ENCODE measurements around the gene LDB3.

GRCh38 chr10:86664341-86665217 is 3.7 kb upstream of the LDB3 start:
- no peak for TF ChIP-seq JUNB (CRISPR knock-in tag; conservative IDR thresholded peaks at IDR 0.05)
- TF ChIP-seq NBN (IDR thresholded peaks at IDR 0.05; ENCODE audit: low read depth) = no peak
- no peak for TF ChIP-seq EZH2 (IDR thresholded peaks at IDR 0.05; ENCODE audit: borderline replicate concordance, low read depth, low read length)
- no peak for TF ChIP-seq HDAC6 (IDR thresholded peaks at IDR 0.05; ENCODE audit: low read depth, low read length)
- no peak for TF ChIP-seq CTCF (IDR thresholded peaks at IDR 0.05 in 2 of 3, conservative IDR thresholded peaks at IDR 0.05 in 1 of 3; ENCODE audit: insufficient read depth in 2 of 3, low read depth in 1 of 3, low read length in 3 of 3)
- TF ChIP-seq MBD1 (CRISPR knock-in tag; IDR thresholded peaks at IDR 0.05) = no peak
- TF ChIP-seq ATF3 (IDR thresholded peaks at IDR 0.05) = no peak
- TF ChIP-seq ATF3 (CRISPR knock-in tag; conservative IDR thresholded peaks at IDR 0.05) = no peak
- TF ChIP-seq CBFB (CRISPR knock-in tag; IDR thresholded peaks at IDR 0.05) = no peak
- TF ChIP-seq ZNF384 (IDR thresholded peaks at IDR 0.05; ENCODE audit: low read depth, low read length) = no peak
- no peak for TF ChIP-seq DLX4 (CRISPR knock-in tag; IDR thresholded peaks at IDR 0.05)
